Keratinocyte (primary cell): ENCODE measurements around the gene YTHDF1. TPM values are rescaled to one million over a fixed set of nuclear protein-coding genes. Genes with fewer than 3 reads are reported as not detected.
"Not testable (repeated sequence)": the region's sequence is repeated elsewhere in the genome, so short reads cannot be mapped to it uniquely, and the experiment has no call there.

Source experiments
- DNase-seq: peaks from one replicate; pipeline ENCODE4 v3.0.0-alpha.2; 2011; ENCODE audit warnings: low read depth, missing footprints, low spot score
- FAIRE-seq: peaks from 2 replicates; lab custom pipeline; 2011; peaks lifted over from hg19 to GRCh38; lab: Jason Lieb, UNC
- H2AFZ ChIP-seq: 2 replicates; pipeline ENCODE4 v1.6.0; 2012; ENCODE audit warnings: low read length, control low read depth, inconsistent platforms; ENCODE audit not compliant: control insufficient read depth
- H3K27ac ChIP-seq: 2 replicates; pipeline ENCODE4 v1.5.1; 2011; ENCODE audit warnings: low read length; ENCODE audit not compliant: control insufficient read depth, insufficient read depth
- H3K27me3 ChIP-seq: 3 replicates; pipeline ENCODE4 v1.6.0; 2011; ENCODE audit warnings: low read length; ENCODE audit not compliant: control insufficient read depth, insufficient read depth; ENCODE audit errors: extremely low read depth
- H3K36me3 ChIP-seq, 2 experiments: 2 replicates in 1 of 2; 3 replicates in 1 of 2; pipeline ENCODE4 v1.5.1; 2011; ENCODE audit warnings: low read length in 2 of 2, mild to moderate bottlenecking in 1 of 2; ENCODE audit not compliant: control insufficient read depth in 2 of 2, insufficient read depth in 2 of 2; ENCODE audit errors: extremely low read depth in 1 of 2
- H3K4me1 ChIP-seq: 3 replicates; pipeline ENCODE4 v1.5.1; 2011; ENCODE audit warnings: low read length; ENCODE audit not compliant: control insufficient read depth, insufficient read depth; ENCODE audit errors: extremely low read depth
- H3K4me2 ChIP-seq: 3 replicates; pipeline ENCODE4 v1.6.0; 2011; ENCODE audit warnings: low read depth, low read length; ENCODE audit not compliant: control insufficient read depth, insufficient read depth; ENCODE audit errors: extremely low read depth
- H3K4me3 ChIP-seq, 3 experiments: fragments of 200-600 bp in 1 of 3; sonication (generic) in 1 of 3; 2 replicates in 2 of 3; 3 replicates in 1 of 3; pipeline ENCODE4 v1.5.1; 2011 to 2016; ENCODE audit warnings: low read length in 3 of 3, mild to moderate bottlenecking in 3 of 3, control low read depth in 2 of 3, inconsistent platforms in 1 of 3, low read depth in 1 of 3, mixed read lengths in 1 of 3, mixed run types in 1 of 3, moderate library complexity in 1 of 3; ENCODE audit not compliant: control insufficient read depth in 2 of 3, insufficient read depth in 2 of 3; ENCODE audit errors: extremely low read depth in 1 of 3
- H3K79me2 ChIP-seq: 2 replicates; pipeline ENCODE4 v1.6.0; 2012; ENCODE audit warnings: low read length; ENCODE audit not compliant: control insufficient read depth, insufficient read depth
- H3K9ac ChIP-seq: 3 replicates; pipeline ENCODE4 v1.6.0; 2011; ENCODE audit warnings: low read length; ENCODE audit not compliant: control insufficient read depth, insufficient read depth; ENCODE audit errors: extremely low read depth
- H3K9me1 ChIP-seq: 3 replicates; pipeline ENCODE4 v1.6.0; 2011; ENCODE audit warnings: low read length; ENCODE audit not compliant: control insufficient read depth, insufficient read depth; ENCODE audit errors: extremely low read depth
- H3K9me3 ChIP-seq: 2 replicates; pipeline ENCODE4 v1.5.1; 2012; ENCODE audit warnings: low read depth, low read length; ENCODE audit not compliant: control insufficient read depth
- H4K20me1 ChIP-seq: 3 replicates; pipeline ENCODE4 v1.6.0; 2011; ENCODE audit warnings: low read length; ENCODE audit not compliant: control insufficient read depth, insufficient read depth; ENCODE audit errors: extremely low read depth
- CTCF ChIP-seq, 3 experiments: IDR thresholded peaks in 1 of 3; conservative IDR thresholded peaks in 1 of 3; optimal IDR thresholded peaks in 1 of 3; 2 replicates in 2 of 3; 3 replicates in 1 of 3; pipeline versions ENCODE3 to v1.5.1; 2011; ENCODE audit warnings: low read length in 3 of 3, mild to moderate bottlenecking in 3 of 3, moderate library complexity in 2 of 3, control low read depth in 1 of 3, inconsistent platforms in 1 of 3; ENCODE audit not compliant: insufficient read depth in 2 of 3; ENCODE audit errors: extremely low read depth in 1 of 3
- EZH2 ChIP-seq: IDR thresholded peaks from one replicate; pipeline ENCODE4 v1.6.1; 2012; ENCODE audit warnings: inconsistent platforms, mild to moderate bottlenecking, low read length, moderate library complexity
- dilution Hi-C: fragments of 300-500 bp; cut with MboI; formaldehyde crosslinking; loops from one replicate; pipeline ENCODE4 v1.7.0; 2020; ENCODE audit warnings: low sequenced_read_pairs; ENCODE audit not compliant: extremely low pct_ligation_motif_present
- polyA plus RNA-seq, 5 experiments: library from polyadenylated mRNA; depleted of rRNA in 3 of 5; stranded (reverse) in 3 of 5; stranded (forward) in 1 of 5; unstranded in 1 of 5; fragments of >200 nt; gene quantifications; 1 replicate in 1 of 5; 2 replicates in 3 of 5; 3 replicates in 1 of 5; pipeline versions ENCODE4 v1.2.1 to v1.2.3, GENCODE V29; 2011 to 2012; ENCODE audit warnings: missing spikeins in 2 of 5, low read depth in 1 of 5, low replicate concordance in 1 of 5

The YTHDF1 gene
- polyA plus RNA-seq, 1 donor (not counting 4 experiments of a cell fraction or from before 2014, with no cell fraction given) = 26.4 TPM

- Histone ChIP-seq H2AFZ (no peak overlapping the region), H3K27ac (no peak overlapping the region), H3K79me2 (no peaks in the 10 kb centered on the region), H3K4me1 (no peaks in the 10 kb centered on the region), H3K9ac (no peak overlapping the region), H3K4me3 (no peak overlapping the region), H3K9me3 (no peaks in the 10 kb centered on the region), H3K36me3 (no peaks in the 10 kb centered on the region), H4K20me1 (no peaks in the 10 kb centered on the region), H3K9me1 (no peaks in the 10 kb centered on the region), H3K27me3 (peaks cover 20% of the 10 kb centered on the region), H3K4me2 (no peak overlapping the region)
- TF ChIP-seq EZH2 (no peak), CTCF (optimal IDR thresholded peaks at IDR 0.05 in 1 of 3, IDR thresholded peaks at IDR 0.05 in 1 of 3, conservative IDR thresholded peaks at IDR 0.05 in 1 of 3; ENCODE audit: extremely low read depth in 1 of 3, insufficient read depth in 2 of 3, low read length in 3 of 3) (no peak)
- dilution Hi-C loops = no loop called here
- no peak for FAIRE-seq
- no peak for DNase-seq
These were observed 57.1 kb downstream of the YTHDF1 start for GRCh38 chr20:63158845-63159244.

- no peaks in the 10 kb centered on the region for H3K9me1 ChIP-seq
- no peak overlapping the region for H3K4me3 ChIP-seq
- dilution Hi-C loops = no loop called here
- H3K4me1 ChIP-seq = no peaks in the 10 kb centered on the region
- TF ChIP-seq CTCF (optimal IDR thresholded peaks at IDR 0.05 in 1 of 3, IDR thresholded peaks at IDR 0.05 in 1 of 3, conservative IDR thresholded peaks at IDR 0.05 in 1 of 3; ENCODE audit: extremely low read depth in 1 of 3, insufficient read depth in 2 of 3, low read length in 3 of 3) (no peak), EZH2 (no peak)
- no peak overlapping the region for H2AFZ ChIP-seq
- H4K20me1 ChIP-seq = no peaks in the 10 kb centered on the region
- H3K36me3 ChIP-seq = no peaks in the 10 kb centered on the region
- no peak overlapping the region for H3K27ac ChIP-seq
- no peak overlapping the region for H3K9ac ChIP-seq
- peaks cover 22% of the 10 kb centered on the region for H3K27me3 ChIP-seq
- DNase-seq = no peak
- no peak for FAIRE-seq
- H3K4me2 ChIP-seq = no peak overlapping the region
- no peaks in the 10 kb centered on the region for H3K9me3 ChIP-seq
- H3K79me2 ChIP-seq = no peaks in the 10 kb centered on the region
These were observed 57.6 kb downstream of the YTHDF1 start for GRCh38 chr20:63158352-63158751.

GRCh38 chr20:63157431-63157830 is 58.5 kb downstream of the YTHDF1 start:
- dilution Hi-C loops, FAIRE-seq: not testable (repeated sequence)
- peaks cover 29% of the 10 kb centered on the region for H3K27me3 ChIP-seq

More at GRCh38 chr20:63157431-63157830, 58.5 kb downstream of the YTHDF1 start:
- not testable (repeated sequence) for DNase-seq, H3K4me1 ChIP-seq, H3K9me1 ChIP-seq, H3K4me3 ChIP-seq, H4K20me1 ChIP-seq, H3K27ac ChIP-seq, H3K36me3 ChIP-seq, H3K4me2 ChIP-seq, H3K79me2 ChIP-seq, H2AFZ ChIP-seq, H3K9ac ChIP-seq, H3K9me3 ChIP-seq
